Motor neuron (in vitro differentiated cells): ENCODE measurements around the gene SMC6. TPM values are rescaled to one million over a fixed set of nuclear protein-coding genes. Genes with fewer than 3 reads are reported as not detected.

Experiments
- ATAC-seq, 8 experiments: fragments of 200-7000 bp; cut with Tn5 transposase; replicated peaks in 6 of 8; 2 replicates each; pipeline ENCODE4 v1.8.0; 2021; ENCODE audit warnings: mild to moderate bottlenecking in 8 of 8, moderate library complexity in 8 of 8
- H3K27ac ChIP-seq, 2 donors: fragments of 250-450 bp; sonication (Bioruptor Pico); 2 replicates each; pipeline ENCODE4 v1.9.0; 2021; ENCODE audit warnings: antibody characterized with exemption in 2 of 2, mild to moderate bottlenecking in 2 of 2, moderate library complexity in 1 of 2
- H3K4me1 ChIP-seq, 2 donors: fragments of 250-450 bp; sonication (Bioruptor Pico); replicated peaks in 1 of 2; 2 replicates each; pipeline ENCODE4 v1.6.1; 2021; ENCODE audit warnings: antibody characterized with exemption in 2 of 2, mild to moderate bottlenecking in 2 of 2, moderate library complexity in 1 of 2
- H3K4me3 ChIP-seq, 5 donors: fragments of 250-450 bp; sonication (Bioruptor Pico); 2 replicates each; pipeline ENCODE4 v1.9.0; 2021; ENCODE audit warnings: antibody characterized with exemption in 5 of 5, mild to moderate bottlenecking in 5 of 5, moderate library complexity in 4 of 5
- WGBS, 10 experiments: fragments of 450-650 bp; shearing (Covaris generic); methylation state at CpG; one replicate each; pipeline ENCODE4 v1.0.0; 2022; 5-methylcytosine and 5-hydroxymethylcytosine counted together
- in situ Hi-C, 9 experiments: fragments of 400-800 bp; cut with MboI; loops; one replicate each; pipeline ENCODE4 v1.15.0; 2021; ENCODE audit warnings: low sequenced_read_pairs in 9 of 9, low pct_unique_long_range_greater_than_20kb in 2 of 9; ENCODE audit not compliant: unreplicated experiment in 9 of 9
- total RNA-seq, 8 experiments: library from RNA; unstranded; fragments of 300-600 nt; gene quantifications; 2 replicates each; pipeline versions ENCODE4 v1.2.3 to v1.2.4, GENCODE V29; 2022

The SMC6 gene
- total RNA-seq, 8 experiments from 2014 or later: 12.6 to 27.4 (median 21.2) TPM

- ATAC-seq: peak in 2 of 8 experiments; percentile 36 to 44
- in situ Hi-C loops: no loop called here
- no peaks in the 10 kb centered on the region for H3K4me1 ChIP-seq
- WGBS, 10 experiments: 0 to 90% (median 70%) methylated on average over 1 to 5 of the region's 5 CpGs; no CpG with 5 or more reads in 4 of the 10 experiments
- H3K4me3 ChIP-seq: no peak overlapping the region
- H3K27ac ChIP-seq: no peak overlapping the region
Observed at GRCh38 chr2:17791121-17791816, 37.7 kb upstream of the SMC6 start.

- in situ Hi-C loops: no loop called here
- H3K27ac ChIP-seq: no peak overlapping the region
- no peak for ATAC-seq
- no peak overlapping the region for H3K4me3 ChIP-seq
- H3K4me1 ChIP-seq: no peaks in the 10 kb centered on the region
- 57 to 100% (median 83%) methylated on average over 1 of the region's 1 CpG; no CpG with 5 or more reads in 5 of the 10 experiments for WGBS, 10 experiments
Observed at GRCh38 chr2:17790536-17790935, 36.9 kb upstream of the SMC6 start.

- in situ Hi-C loops: no loop called here
- peak in 3 of 8 experiments; percentile 56 to 73 (median 67) for ATAC-seq
- Histone ChIP-seq H3K27ac (no peak overlapping the region), H3K4me3 (no peak overlapping the region), H3K4me1 (no peaks in the 10 kb centered on the region)
- 18 to 100% (median 57%) methylated on average over 1 to 4 of the region's 4 CpGs for WGBS, 10 experiments
Observed at GRCh38 chr2:17788773-17789172, 35.2 kb upstream of the SMC6 start.

GRCh38 chr2:17786727-17787126 is 33.1 kb upstream of the SMC6 start:
- in situ Hi-C loops: no loop called here
- no peaks in the 10 kb centered on the region for H3K4me1 ChIP-seq
- WGBS, 10 experiments: 47 to 100% (median 90%) methylated on average over 1 to 3 of the region's 3 CpGs; no CpG with 5 or more reads in 4 of the 10 experiments
- ATAC-seq: no peak
- H3K27ac ChIP-seq: no peak overlapping the region
- H3K4me3 ChIP-seq: no peak overlapping the region

- in situ Hi-C loops: no loop called here
- Histone ChIP-seq H3K4me3 (no peak overlapping the region), H3K4me1 (no peaks in the 10 kb centered on the region), H3K27ac (no peak overlapping the region)
- WGBS, 10 experiments: 33 to 100% (median 86%) methylated on average over 1 of the region's 1 CpG; no CpG with 5 or more reads in 3 of the 10 experiments
- ATAC-seq: peak in 2 of 8 experiments; percentile 22 to 24
Observed at GRCh38 chr2:17781482-17781881, 27.9 kb upstream of the SMC6 start.

GRCh38 chr2:17780546-17780945 is 26.9 kb upstream of the SMC6 start:
- Histone ChIP-seq H3K4me1 (no peaks in the 10 kb centered on the region), H3K4me3 (no peak overlapping the region)

GRCh38 chr2:17772532-17772931 is 18.9 kb upstream of the SMC6 start:
- no peak overlapping the region for H3K4me3 ChIP-seq
- 89 to 100% (median 100%) methylated on average over 1 to 2 of the region's 2 CpGs for WGBS, 10 experiments
- no peaks in the 10 kb centered on the region for H3K4me1 ChIP-seq
- no peak overlapping the region for H3K27ac ChIP-seq
- ATAC-seq: no peak
- in situ Hi-C loops: no loop called here

More at GRCh38 chr2:17780546-17780945, 26.9 kb upstream of the SMC6 start:
- no peak for ATAC-seq
- no peak overlapping the region for H3K27ac ChIP-seq
- WGBS, 10 experiments: 0 to 100% (median 90%) methylated on average over 1 of the region's 1 CpG; no CpG with 5 or more reads in 2 of the 10 experiments
- in situ Hi-C loops: no loop called here

GRCh38 chr2:17771956-17772355 is 18.3 kb upstream of the SMC6 start:
- 58 to 100% (median 95%) methylated on average over 1 to 2 of the region's 2 CpGs; no CpG with 5 or more reads in 1 of the 10 experiments for WGBS, 10 experiments
- ATAC-seq: no peak
- no peaks in the 10 kb centered on the region for H3K4me1 ChIP-seq
- no peak overlapping the region for H3K27ac ChIP-seq
- in situ Hi-C loops: no loop called here
- H3K4me3 ChIP-seq: no peak overlapping the region

GRCh38 chr2:17768894-17769293 is 15.3 kb upstream of the SMC6 start:
- H3K27ac ChIP-seq: no peak overlapping the region
- WGBS, 10 experiments: 75 to 100% (median 97%) methylated on average over 1 to 4 of the region's 4 CpGs; no CpG with 5 or more reads in 1 of the 10 experiments
- no peak for ATAC-seq
- in situ Hi-C loops: no loop called here
- no peaks in the 10 kb centered on the region for H3K4me1 ChIP-seq
- no peak overlapping the region for H3K4me3 ChIP-seq

GRCh38 chr2:17765398-17765797 is 11.8 kb upstream of the SMC6 start:
- no peaks in the 10 kb centered on the region for H3K4me1 ChIP-seq
- no peak overlapping the region for H3K27ac ChIP-seq
- in situ Hi-C loops: no loop called here
- no peak for ATAC-seq
- H3K4me3 ChIP-seq: no peak overlapping the region
- WGBS, 10 experiments: 50 to 100% (median 100%) methylated on average over 1 to 2 of the region's 2 CpGs; no CpG with 5 or more reads in 3 of the 10 experiments

- no peak overlapping the region for H3K27ac ChIP-seq
- H3K4me1 ChIP-seq: no peaks in the 10 kb centered on the region
- in situ Hi-C loops: no loop called here
- 89 to 99% (median 97%) methylated on average over 6 to 10 of the region's 10 CpGs for WGBS, 10 experiments
- ATAC-seq: no peak
- no peak overlapping the region for H3K4me3 ChIP-seq
Observed at GRCh38 chr2:17763641-17764333, 10.2 kb upstream of the SMC6 start.

- Histone ChIP-seq H3K4me1 (no peaks in the 10 kb centered on the region), H3K4me3 (no peak overlapping the region), H3K27ac (no peak overlapping the region)
- ATAC-seq: no peak
- in situ Hi-C loops: no loop called here
- WGBS, 10 experiments: 86 to 100% (median 100%) methylated on average over 1 of the region's 1 CpG; no CpG with 5 or more reads in 5 of the 10 experiments
Observed at GRCh38 chr2:17762451-17762850, 8.8 kb upstream of the SMC6 start.

- no peak overlapping the region for H3K27ac ChIP-seq
- ATAC-seq: no peak
- WGBS, 10 experiments: 90 to 100% (median 100%) methylated on average over 1 to 2 of the region's 2 CpGs; no CpG with 5 or more reads in 1 of the 10 experiments
- in situ Hi-C loops: no loop called here
- H3K4me1 ChIP-seq: peaks cover 0 to 6% of the 10 kb centered on the region in 2 donors
- no peak overlapping the region for H3K4me3 ChIP-seq
Observed at GRCh38 chr2:17759805-17760204, 6.2 kb upstream of the SMC6 start.
